HEK293 (cell line): Measurements from ENCODE around the gene CMTM2.

Experiments used
- ZNF544 ChIP-seq: fragments of 450-650 bp; formaldehyde crosslinking; IDR thresholded peaks from 2 replicates; pipeline ENCODE4 v1.5.0; 2017; ENCODE audit warnings: missing biosample characterization, missing genetic modification characterization
- TF ChIP-seq, protein P1 (sequence below): fragments of 450-650 bp; formaldehyde crosslinking; IDR thresholded peaks from 2 replicates; pipeline ENCODE4 v1.5.1; 2016; ENCODE audit warnings: missing biosample characterization, missing genetic modification characterization

DNA sequence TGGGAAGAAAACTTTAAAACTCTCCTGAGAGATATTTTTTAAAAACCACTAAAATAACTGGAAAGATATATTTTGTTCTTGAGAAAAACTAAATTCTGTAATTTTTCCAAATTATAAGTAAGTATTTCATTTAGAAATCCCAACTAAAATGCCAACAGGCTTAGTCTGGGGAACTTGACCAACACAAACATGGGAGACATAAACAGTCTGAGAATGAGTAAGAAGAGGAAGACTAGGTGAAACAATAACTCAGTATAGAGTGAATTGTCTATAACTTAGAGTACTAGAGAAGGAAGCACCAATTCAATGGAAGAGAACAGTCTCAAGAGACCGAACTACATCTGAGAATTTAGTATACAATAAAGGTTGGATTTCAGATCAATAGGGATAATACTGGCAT lies 10.1 kb upstream of the CMTM2 start:
- TF ChIP-seq, protein P1, sequence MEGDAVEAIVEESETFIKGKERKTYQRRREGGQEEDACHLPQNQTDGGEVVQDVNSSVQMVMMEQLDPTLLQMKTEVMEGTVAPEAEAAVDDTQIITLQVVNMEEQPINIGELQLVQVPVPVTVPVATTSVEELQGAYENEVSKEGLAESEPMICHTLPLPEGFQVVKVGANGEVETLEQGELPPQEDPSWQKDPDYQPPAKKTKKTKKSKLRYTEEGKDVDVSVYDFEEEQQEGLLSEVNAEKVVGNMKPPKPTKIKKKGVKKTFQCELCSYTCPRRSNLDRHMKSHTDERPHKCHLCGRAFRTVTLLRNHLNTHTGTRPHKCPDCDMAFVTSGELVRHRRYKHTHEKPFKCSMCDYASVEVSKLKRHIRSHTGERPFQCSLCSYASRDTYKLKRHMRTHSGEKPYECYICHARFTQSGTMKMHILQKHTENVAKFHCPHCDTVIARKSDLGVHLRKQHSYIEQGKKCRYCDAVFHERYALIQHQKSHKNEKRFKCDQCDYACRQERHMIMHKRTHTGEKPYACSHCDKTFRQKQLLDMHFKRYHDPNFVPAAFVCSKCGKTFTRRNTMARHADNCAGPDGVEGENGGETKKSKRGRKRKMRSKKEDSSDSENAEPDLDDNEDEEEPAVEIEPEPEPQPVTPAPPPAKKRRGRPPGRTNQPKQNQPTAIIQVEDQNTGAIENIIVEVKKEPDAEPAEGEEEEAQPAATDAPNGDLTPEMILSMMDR (tag by site-specific recombination) = no peak
- no peak for TF ChIP-seq ZNF544
